Stomach (tissue), 9 donors: Measurements from ENCODE around the gene LILRB5. TPM values are rescaled to one million over a fixed set of nuclear protein-coding genes. Genes with fewer than 3 reads are reported as not detected.
"Not testable (repeated sequence)": the region's sequence is repeated elsewhere in the genome, so short reads cannot be mapped to it uniquely, and the experiment has no call there.

Experiments used
- DNase-seq, 2 donors: peaks; one replicate each; pipeline versions ENCODE4 v3.0.0 to v3.0.0-alpha.2; 2013 to 2019
- H3K27ac ChIP-seq, 5 donors: fragments of 200-600 bp in 4 of 5; sonication (generic) in 4 of 5; one replicate each; pipeline ENCODE4 v1.5.1; 2013 to 2019; ENCODE audit warnings: mild to moderate bottlenecking in 1 of 5, moderate library complexity in 1 of 5
- H3K27me3 ChIP-seq, 3 donors: fragments of 200-600 bp; sonication (generic); one replicate each; pipeline ENCODE4 v1.5.1; 2017 to 2019; ENCODE audit warnings: mixed run types in 1 of 3
- H3K36me3 ChIP-seq, 4 donors: fragments of 200-600 bp; sonication (generic); 1 replicate in 3 of 4; 2 replicates in 1 of 4; pipeline ENCODE4 v1.5.1; 2016 to 2019
- H3K4me1 ChIP-seq, 4 donors: fragments of 200-600 bp; sonication (generic); one replicate each; pipeline ENCODE4 v1.5.1; 2016 to 2019
- H3K4me3 ChIP-seq, 4 donors: fragments of 200-600 bp; sonication (generic) in 3 of 4; one replicate each; pipeline ENCODE4 v1.5.1; 2016 to 2019; ENCODE audit warnings: mild to moderate bottlenecking in 1 of 4
- H3K9me3 ChIP-seq, 4 donors: fragments of 200-600 bp; sonication (generic); one replicate each; pipeline ENCODE4 v1.5.1; 2016 to 2019
- EP300 ChIP-seq: sonication (generic); formaldehyde crosslinking; IDR thresholded peaks from one replicate; pipeline ENCODE4 v1.6.1; 2017; ENCODE audit warnings: antibody characterized with exemption
- POLR2A ChIP-seq, 4 donors: fragments of 450-650 bp; IDR thresholded peaks; one replicate each; pipeline ENCODE4 v1.6.1; 2016; ENCODE audit warnings: antibody characterized with exemption in 4 of 4, control low read depth in 2 of 4, mild to moderate bottlenecking in 1 of 4, moderate library complexity in 1 of 4
- POLR2AphosphoS5 ChIP-seq, 3 donors: sonication (generic); formaldehyde crosslinking; IDR thresholded peaks; one replicate each; pipeline ENCODE4 v1.6.1; 2016; ENCODE audit warnings: antibody characterized with exemption in 3 of 3
- WGBS, 5 donors: extraction: QIAGEN DNeasy Blood & Tissue Kit in 3 of 5; methylation state at CpG; one replicate each; pipeline versions ENCODE4 v1.1.5 to v1.1.7; 2013 to 2018; 5-methylcytosine and 5-hydroxymethylcytosine counted together
- intact Hi-C: fragments of 100-400 bp; cut with DNase I; formaldehyde crosslinking; loops from one replicate; pipeline ENCODE4 v1.15.1; 2023; ENCODE audit warnings: low total_unique reads
- polyA plus RNA-seq, 3 donors: library from polyadenylated mRNA; stranded (reverse); fragments of 200-250 nt; gene quantifications; one replicate each; pipeline ENCODE4 v1.2.3, GENCODE V29; 2013
- total RNA-seq, 5 donors: library from RNA; depleted of rRNA; stranded (reverse); fragments of >200 nt; gene quantifications; one replicate each; pipeline versions ENCODE4 v1.1.0 to v1.2.3, GENCODE V29; 2014 to 2016
- TF ChIP-seq, protein P1 (sequence below), 7 experiments: fragments of 450-650 bp in 4 of 7; fragments of 200-600 bp in 3 of 7; sonication (generic) in 3 of 7; IDR thresholded peaks; one replicate each; pipeline ENCODE4 v1.5.1; 2016 to 2019; ENCODE audit warnings: antibody characterized with exemption in 7 of 7, control low read depth in 2 of 7, mild to moderate bottlenecking in 1 of 7
- donor health status: healthy with polysubstance abuse.
- donor health status: Bipolar disorder and iron deficiency.
- donor health status: healthy.

Gene LILRB5
- total and polyA plus RNA-seq, 8 donors, result 0.28 to 40.8 (median 3.1) TPM; not detected in 1

DNA sequence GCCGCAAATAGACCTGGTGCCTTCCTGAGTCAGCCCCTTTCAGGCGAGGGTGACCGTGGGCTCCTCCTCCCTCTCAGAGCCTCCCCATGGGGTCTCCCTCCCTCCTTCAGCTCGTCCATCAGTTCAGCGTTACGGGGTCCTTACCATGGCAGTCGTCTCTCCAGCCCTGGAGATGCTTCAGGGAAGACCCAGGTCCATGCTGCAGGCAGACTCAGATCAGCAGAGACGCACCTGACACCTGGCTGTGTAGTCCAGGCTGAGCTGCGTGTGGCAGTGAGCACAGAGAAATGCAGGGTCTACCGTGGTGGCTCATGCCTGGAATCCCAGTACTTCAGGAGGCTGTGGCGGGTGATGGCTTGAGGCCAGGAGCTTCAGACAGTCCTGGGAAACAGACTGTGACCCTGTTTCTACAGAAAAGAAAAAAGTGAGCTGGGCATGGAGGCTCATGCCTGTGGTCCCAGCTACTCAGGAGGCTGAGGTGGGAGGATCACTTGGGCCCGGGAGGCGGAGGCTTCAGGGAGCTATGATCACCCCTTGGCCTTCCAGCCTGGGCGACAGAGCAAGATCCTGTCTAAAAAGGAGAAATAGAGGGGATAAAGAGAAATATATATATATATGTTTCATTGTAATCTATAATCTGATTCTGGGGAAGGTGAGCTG, 33.7 kb downstream of the LILRB5 start:
- peaks cover 0 to 37% (median 16%) of the 10 kb centered on the region in 3 donors for H3K27me3 ChIP-seq
- peak overlapping the region in 1 of 4 donors; percentile 32 for H3K4me3 ChIP-seq
- H3K27ac ChIP-seq, result peak overlapping the region in 2 of 5 donors; percentile 49 to 71
- intact Hi-C loops, result loop anchor here (2.0 kb wide), 1 partner anchor 23 kb away; no protein-coding TSS in a partner anchor
- not testable (repeated sequence) for DNase-seq, H3K4me1 ChIP-seq, H3K9me3 ChIP-seq
- H3K36me3 ChIP-seq, result peaks cover 0 to 14% (median 6%) of the 10 kb centered on the region in 4 donors
- WGBS, 5 donors, result 46 to 50% (median 48%) methylated on average over 14 of the region's 14 CpGs

- H3K4me3 ChIP-seq, result peak within 1 kb of the TSS in 3 of 4 donors; percentile 7 to 32 (median 20)
- intact Hi-C loops, result loop anchor here (2.0 kb wide), 1 partner anchor 24 kb away; no protein-coding TSS in a partner anchor
- H3K27me3 ChIP-seq, result peaks cover 0 to 37% (median 16%) of the 10 kb centered on the region in 3 donors
- H3K27ac ChIP-seq, result peak within 1 kb of the TSS in 3 of 5 donors; percentile 37 to 71 (median 49)
- peaks cover 0 to 19% (median 8%) of the 10 kb centered on the region in 4 donors for H3K36me3 ChIP-seq
- not testable (repeated sequence) for DNase-seq, H3K9me3 ChIP-seq, H3K4me1 ChIP-seq
- WGBS, 5 donors, result 62 to 69% (median 64%) methylated on average over 13 to 16 of the region's 16 CpGs
Measured at GRCh38 chr19:54222474-54223276, 34.4 kb downstream of the LILRB5 start, which contains the start of gene LILRB3. LILRB3 (minus strand) TSS chr19:54223007; CDS start chr19:54222976, 31 bp downstream.

DNA sequence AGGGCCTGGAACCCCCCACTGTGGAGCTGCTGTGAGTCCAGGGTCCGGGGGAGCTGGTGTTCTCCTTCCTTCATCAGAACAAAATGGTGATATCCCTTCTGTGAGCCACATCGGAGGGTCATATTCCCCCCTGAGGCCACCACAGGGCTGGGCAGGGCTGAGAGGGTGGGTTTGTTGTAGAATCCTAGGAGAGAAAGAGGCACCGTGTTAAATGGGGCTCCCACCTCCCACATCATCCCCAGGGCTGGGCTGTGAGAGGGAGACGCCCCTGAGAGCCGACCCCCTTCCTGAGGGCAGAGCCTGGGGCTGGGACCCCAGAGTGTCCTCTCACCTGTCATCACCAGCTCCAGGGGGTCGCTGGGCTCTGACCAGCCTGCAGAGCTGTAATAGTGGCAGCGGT, 35.1 kb downstream of the LILRB5 start:
- DNase-seq, H3K9me3 ChIP-seq, H3K4me1 ChIP-seq: not testable (repeated sequence)
- Histone ChIP-seq H3K27me3 (peaks cover 0 to 37% (median 16%) of the 10 kb centered on the region in 3 donors), H3K27ac (peak overlapping the region in 1 of 5 donors; percentile 49), H3K36me3 (peaks cover 0 to 22% (median 8%) of the 10 kb centered on the region in 4 donors), H3K4me3 (peak overlapping the region in 1 of 4 donors; percentile 20)
- WGBS, 5 donors, result 72 to 87% (median 80%) methylated on average over 2 to 7 of the region's 7 CpGs
- intact Hi-C loops, result loop anchor here (2.0 kb wide), 1 partner anchor 25 kb away; no protein-coding TSS in a partner anchor

DNA sequence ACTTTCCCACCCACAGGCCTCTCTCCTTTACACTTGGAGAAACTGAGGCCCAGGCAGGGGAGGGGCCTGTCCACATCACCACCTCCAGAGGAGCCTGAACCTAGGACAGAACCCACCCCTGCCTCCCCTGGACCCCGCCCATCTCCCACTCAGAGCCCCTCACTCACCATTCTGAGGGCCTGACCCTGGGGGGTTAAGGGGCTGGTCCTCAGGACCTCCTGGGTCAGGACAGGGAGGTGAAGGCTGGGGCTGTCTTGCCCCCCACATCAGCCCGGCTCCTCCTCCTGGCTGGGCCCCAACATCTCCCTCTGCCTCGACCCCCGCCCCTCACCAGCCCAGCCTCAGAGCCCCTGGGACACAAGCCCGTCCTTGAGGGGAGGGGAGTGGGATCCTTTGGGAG, 37.4 kb downstream of the LILRB5 start:
- WGBS, 5 donors, result 60 to 94% (median 80%) methylated on average over 1 to 4 of the region's 5 CpGs
- H3K27me3 ChIP-seq, result peaks cover 0 to 37% (median 16%) of the 10 kb centered on the region in 3 donors
- peaks cover 0 to 33% (median 10%) of the 10 kb centered on the region in 4 donors for H3K36me3 ChIP-seq
- intact Hi-C loops, H3K4me3 ChIP-seq, H3K9me3 ChIP-seq, H3K27ac ChIP-seq, DNase-seq, H3K4me1 ChIP-seq: not testable (repeated sequence)

DNA sequence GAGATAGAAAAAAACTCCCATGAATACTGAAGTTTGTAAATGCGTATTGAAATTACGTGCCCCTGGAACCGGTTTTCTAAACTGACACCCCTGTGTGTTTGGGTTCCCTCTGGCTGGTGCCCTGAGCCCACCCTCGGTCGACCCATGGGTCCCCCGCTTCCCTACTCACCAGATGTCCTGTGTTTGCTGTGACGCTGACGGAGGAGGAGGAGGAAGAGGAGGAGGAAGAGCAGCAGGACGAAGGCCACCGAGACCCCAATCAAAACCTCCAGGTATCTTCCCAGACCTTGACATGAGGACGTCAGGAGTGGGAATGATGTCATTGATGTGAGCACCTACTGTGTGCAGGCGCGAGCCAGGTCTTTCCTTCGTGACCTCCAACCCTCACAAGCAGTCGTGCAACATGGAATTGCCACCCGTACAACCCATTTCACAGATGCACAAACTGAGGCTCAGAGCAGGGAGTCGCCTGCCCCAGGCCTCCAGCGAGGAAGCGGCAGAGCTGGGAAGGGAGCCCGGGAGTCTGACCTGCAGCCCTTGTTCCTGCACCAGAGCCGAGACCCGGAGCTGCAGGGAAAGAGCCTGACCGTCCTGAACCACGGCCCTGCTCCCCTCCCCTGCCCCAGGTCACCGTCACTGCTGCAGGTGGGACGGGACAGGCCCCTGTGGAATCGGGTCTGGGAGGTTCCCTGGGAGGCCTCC, 38.0 kb downstream of the LILRB5 start:
- intact Hi-C loops, result no loop called here
- no peak overlapping the region for H3K4me3 ChIP-seq
- H3K36me3 ChIP-seq, result peaks cover 0 to 33% (median 10%) of the 10 kb centered on the region in 4 donors
- TF ChIP-seq EP300, result no peak
- TF ChIP-seq POLR2AphosphoS5 (IDR thresholded peaks at IDR 0.05), result no peak
- TF ChIP-seq, protein P1, sequence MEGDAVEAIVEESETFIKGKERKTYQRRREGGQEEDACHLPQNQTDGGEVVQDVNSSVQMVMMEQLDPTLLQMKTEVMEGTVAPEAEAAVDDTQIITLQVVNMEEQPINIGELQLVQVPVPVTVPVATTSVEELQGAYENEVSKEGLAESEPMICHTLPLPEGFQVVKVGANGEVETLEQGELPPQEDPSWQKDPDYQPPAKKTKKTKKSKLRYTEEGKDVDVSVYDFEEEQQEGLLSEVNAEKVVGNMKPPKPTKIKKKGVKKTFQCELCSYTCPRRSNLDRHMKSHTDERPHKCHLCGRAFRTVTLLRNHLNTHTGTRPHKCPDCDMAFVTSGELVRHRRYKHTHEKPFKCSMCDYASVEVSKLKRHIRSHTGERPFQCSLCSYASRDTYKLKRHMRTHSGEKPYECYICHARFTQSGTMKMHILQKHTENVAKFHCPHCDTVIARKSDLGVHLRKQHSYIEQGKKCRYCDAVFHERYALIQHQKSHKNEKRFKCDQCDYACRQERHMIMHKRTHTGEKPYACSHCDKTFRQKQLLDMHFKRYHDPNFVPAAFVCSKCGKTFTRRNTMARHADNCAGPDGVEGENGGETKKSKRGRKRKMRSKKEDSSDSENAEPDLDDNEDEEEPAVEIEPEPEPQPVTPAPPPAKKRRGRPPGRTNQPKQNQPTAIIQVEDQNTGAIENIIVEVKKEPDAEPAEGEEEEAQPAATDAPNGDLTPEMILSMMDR (IDR thresholded peaks at IDR 0.05), result no peak
- TF ChIP-seq POLR2A (IDR thresholded peaks at IDR 0.05), result no peak
- H3K4me1 ChIP-seq, result peaks cover 0 to 7% (median 0%) of the 10 kb centered on the region in 4 donors
- peaks cover 0 to 36% (median 16%) of the 10 kb centered on the region in 3 donors for H3K27me3 ChIP-seq
- H3K9me3 ChIP-seq, result no peaks in the 10 kb centered on the region
- DNase-seq, result no peak
- H3K27ac ChIP-seq, result no peak overlapping the region
- 86 to 90% (median 89%) methylated on average over 18 to 27 of the region's 27 CpGs for WGBS, 5 donors

- intact Hi-C loops, result no loop called here
- WGBS, 5 donors, result 69 to 82% (median 76%) methylated on average over 6 to 8 of the region's 8 CpGs
- H3K27ac ChIP-seq, result no peak overlapping the region
- no peak for TF ChIP-seq POLR2A (IDR thresholded peaks at IDR 0.05)
- TF ChIP-seq, protein P1 (IDR thresholded peaks at IDR 0.05), result no peak
- no peak for TF ChIP-seq EP300
- peaks cover 0 to 7% (median 0%) of the 10 kb centered on the region in 4 donors for H3K4me1 ChIP-seq
- H3K4me3 ChIP-seq, result no peak overlapping the region
- peaks cover 0 to 27% (median 9%) of the 10 kb centered on the region in 3 donors for H3K27me3 ChIP-seq
- H3K9me3 ChIP-seq, result no peaks in the 10 kb centered on the region
- no peak for DNase-seq
- H3K36me3 ChIP-seq, result peaks cover 0 to 33% (median 10%) of the 10 kb centered on the region in 4 donors
Measured at GRCh38 chr19:54218259-54218658, 38.8 kb downstream of the LILRB5 start.

DNA sequence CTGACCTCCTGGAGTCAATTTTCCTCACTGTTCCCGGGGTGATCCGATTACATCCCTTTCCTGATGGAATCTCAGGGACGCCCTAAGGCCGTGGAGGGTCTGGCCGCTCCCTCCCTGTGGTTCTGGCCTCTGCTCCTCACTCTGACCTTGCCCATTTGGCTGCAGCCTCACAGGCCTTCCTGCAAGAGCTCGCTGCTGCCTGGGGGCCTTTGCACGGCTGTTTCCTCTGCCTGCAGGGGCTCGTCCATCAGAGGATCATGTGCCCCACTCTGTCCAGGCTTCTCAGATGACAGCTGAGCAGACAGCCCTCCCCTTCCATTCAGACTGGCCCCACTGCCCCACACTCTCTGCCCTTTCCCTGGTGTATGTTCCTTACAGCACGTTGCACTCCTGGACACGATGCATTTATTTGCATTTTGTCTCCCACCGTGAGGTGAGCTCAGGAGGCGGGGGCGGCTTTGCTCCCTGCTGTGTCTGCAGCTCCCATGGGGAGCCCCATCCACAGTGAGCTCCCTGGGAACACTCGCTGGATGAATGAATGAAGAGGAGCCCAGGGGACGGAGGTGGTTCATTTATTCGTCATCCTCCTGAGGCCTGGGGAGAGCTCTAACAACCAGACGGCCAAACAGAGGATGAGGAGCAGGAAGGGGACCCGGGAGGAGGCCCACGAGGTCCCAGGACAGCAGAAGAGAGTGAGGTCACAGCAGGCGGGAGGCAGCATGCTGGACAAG, 39.4 kb downstream of the LILRB5 start:
- peaks cover 0 to 33% (median 10%) of the 10 kb centered on the region in 4 donors for H3K36me3 ChIP-seq
- intact Hi-C loops, H3K4me1 ChIP-seq, H3K27ac ChIP-seq, DNase-seq, H3K4me3 ChIP-seq, H3K9me3 ChIP-seq: not testable (repeated sequence)
- 51 to 68% (median 63%) methylated on average over 12 to 16 of the region's 20 CpGs for WGBS, 5 donors
- H3K27me3 ChIP-seq, result peaks cover 0 to 22% (median 3%) of the 10 kb centered on the region in 3 donors
